ENCODE data around the gene TSPAN9. TPM values are rescaled to one million over a fixed set of nuclear protein-coding genes. Genes with fewer than 3 reads are reported as not detected.

Gene TSPAN9
- total and polyA plus RNA-seq, 11 donors: 70.0 to 387 (median 151) TPM

GRCh38 chr12:3252450-3252891 is 175.3 kb downstream of the TSPAN9 start:
- Histone ChIP-seq H3K4me3 (no peak overlapping the region), H3K27me3 (no peaks in the 10 kb centered on the region), H3K27ac (peak overlapping the region; percentile 84 to 100 (median 94)), H3K36me3 (no peaks in the 10 kb centered on the region), H3K4me1 (peaks cover 12 to 97% (median 88%) of the 10 kb centered on the region in 12 donors), H3K9me3 (no peaks in the 10 kb centered on the region)
- intact Hi-C loops (cut with DNase I): loop anchor here in 4 of 10 donors (5.0 kb wide), 2 partner anchors 35 to 50 kb away; no protein-coding TSS in a partner anchor
- ATAC-seq (peak; percentile 40 to 60 (median 52)), DNase-seq (peak; percentile 89 to 96 (median 92))
- 19 to 41% (median 30%) methylated on average over 7 to 13 of the region's 13 CpGs for WGBS, 4 donors
- TF ChIP-seq CTCF (IDR thresholded peaks at IDR 0.05) (no peak), POLR2A (IDR thresholded peaks at IDR 0.05) (peak in 1 of 2 donors; percentile 38)

- Histone ChIP-seq H3K4me1 (peaks cover 8 to 97% (median 82%) of the 10 kb centered on the region in 12 donors), H3K27me3 (no peaks in the 10 kb centered on the region), H3K4me3 (no peak overlapping the region), H3K36me3 (peaks cover 0 to 3% (median 0%) of the 10 kb centered on the region in 9 donors), H3K27ac (peak overlapping the region; percentile 84 to 100 (median 92)), H3K9me3 (no peaks in the 10 kb centered on the region)
- peak in 3 of 4 donors; percentile 8 to 16 (median 11) for ATAC-seq
- WGBS, 4 donors: 49 to 68% (median 57%) methylated on average over 7 of the region's 7 CpGs
- intact Hi-C loops (cut with DNase I): loop anchor here in 4 of 10 donors (5.0 kb wide), 2 partner anchors 36 to 51 kb away; no protein-coding TSS in a partner anchor
- DNase-seq: peak in 2 of 5 donors; percentile 75
- TF ChIP-seq POLR2A (IDR thresholded peaks at IDR 0.05) (no peak), CTCF (IDR thresholded peaks at IDR 0.05) (no peak)
These were observed 176.6 kb downstream of the TSPAN9 start for GRCh38 chr12:3253682-3254275.

GRCh38 chr12:3255057-3255456 is 177.9 kb downstream of the TSPAN9 start:
- no peak overlapping the region for H3K4me3 ChIP-seq
- intact Hi-C loops (cut with DNase I): no loop called here
- no peak for TF ChIP-seq POLR2A (IDR thresholded peaks at IDR 0.05)
- no peak for TF ChIP-seq CTCF (IDR thresholded peaks at IDR 0.05)
- no peaks in the 10 kb centered on the region for H3K27me3 ChIP-seq
- peak overlapping the region; percentile 84 to 100 (median 92) for H3K27ac ChIP-seq
- peak in 4 of 5 donors; percentile 68 to 82 (median 78) for DNase-seq
- H3K9me3 ChIP-seq: no peaks in the 10 kb centered on the region
- peak; percentile 13 to 51 (median 36) for ATAC-seq
- peaks cover 5 to 97% (median 79%) of the 10 kb centered on the region in 12 donors for H3K4me1 ChIP-seq
- WGBS, 4 donors: 34 to 45% (median 38%) methylated on average over 6 to 12 of the region's 12 CpGs
- H3K36me3 ChIP-seq: peaks cover 0 to 3% (median 0%) of the 10 kb centered on the region in 9 donors

GRCh38 chr12:3256103-3256631 is 179.0 kb downstream of the TSPAN9 start:
- DNase-seq (peak; percentile 78 to 91 (median 79)), ATAC-seq (peak; percentile 39 to 62 (median 58))
- TF ChIP-seq CTCF (IDR thresholded peaks at IDR 0.05) (no peak), POLR2A (IDR thresholded peaks at IDR 0.05) (peak in 1 of 2 donors; percentile 21)
- Histone ChIP-seq H3K27me3 (no peaks in the 10 kb centered on the region), H3K27ac (peak overlapping the region; percentile 84 to 100 (median 92)), H3K9me3 (no peaks in the 10 kb centered on the region), H3K36me3 (peaks cover 0 to 3% (median 0%) of the 10 kb centered on the region in 9 donors), H3K4me1 (peaks cover 5 to 97% (median 79%) of the 10 kb centered on the region in 12 donors), H3K4me3 (no peak overlapping the region)
- 42 to 71% (median 65%) methylated on average over 23 to 26 of the region's 26 CpGs for WGBS, 4 donors
- intact Hi-C loops (cut with DNase I): no loop called here

All from heart left ventricle (tissue), 16 donors.